Hepatocyte (in vitro differentiated cells): ENCODE results near the gene METAP1D.

Source experiments
- EZH2 ChIP-seq: fragments of 200-600 bp; sonication (generic); IDR thresholded peaks from 2 replicates; pipeline ENCODE4 v1.6.1; 2016; ENCODE audit warnings: antibody characterized with exemption, mild to moderate bottlenecking, borderline replicate concordance
- TF ChIP-seq, protein P1 (sequence below): fragments of 200-600 bp; sonication (generic); IDR thresholded peaks from 2 replicates; pipeline ENCODE4 v1.5.1; 2016; ENCODE audit warnings: antibody characterized with exemption, mild to moderate bottlenecking; ENCODE audit not compliant: poor library complexity

DNA sequence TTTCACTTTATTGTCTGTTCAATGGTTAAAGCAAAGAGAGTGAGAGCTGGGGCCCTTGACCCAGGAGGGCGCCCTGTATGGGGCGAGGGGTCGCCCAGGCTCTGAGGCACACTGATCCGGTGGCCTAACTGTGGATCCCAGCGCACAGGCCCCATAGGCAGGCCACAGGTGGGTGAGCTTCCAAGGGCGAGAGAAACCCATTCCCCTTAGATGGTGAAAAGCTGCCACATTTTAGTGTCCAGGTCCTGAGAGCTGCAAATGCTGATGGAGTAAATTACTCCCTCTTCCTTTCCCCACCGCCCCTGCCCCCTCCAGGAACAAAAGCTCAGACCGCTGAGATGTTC, 108.8 kb downstream of the METAP1D start:
- TF ChIP-seq, protein P1, sequence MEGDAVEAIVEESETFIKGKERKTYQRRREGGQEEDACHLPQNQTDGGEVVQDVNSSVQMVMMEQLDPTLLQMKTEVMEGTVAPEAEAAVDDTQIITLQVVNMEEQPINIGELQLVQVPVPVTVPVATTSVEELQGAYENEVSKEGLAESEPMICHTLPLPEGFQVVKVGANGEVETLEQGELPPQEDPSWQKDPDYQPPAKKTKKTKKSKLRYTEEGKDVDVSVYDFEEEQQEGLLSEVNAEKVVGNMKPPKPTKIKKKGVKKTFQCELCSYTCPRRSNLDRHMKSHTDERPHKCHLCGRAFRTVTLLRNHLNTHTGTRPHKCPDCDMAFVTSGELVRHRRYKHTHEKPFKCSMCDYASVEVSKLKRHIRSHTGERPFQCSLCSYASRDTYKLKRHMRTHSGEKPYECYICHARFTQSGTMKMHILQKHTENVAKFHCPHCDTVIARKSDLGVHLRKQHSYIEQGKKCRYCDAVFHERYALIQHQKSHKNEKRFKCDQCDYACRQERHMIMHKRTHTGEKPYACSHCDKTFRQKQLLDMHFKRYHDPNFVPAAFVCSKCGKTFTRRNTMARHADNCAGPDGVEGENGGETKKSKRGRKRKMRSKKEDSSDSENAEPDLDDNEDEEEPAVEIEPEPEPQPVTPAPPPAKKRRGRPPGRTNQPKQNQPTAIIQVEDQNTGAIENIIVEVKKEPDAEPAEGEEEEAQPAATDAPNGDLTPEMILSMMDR = no peak
- no peak for TF ChIP-seq EZH2
